OCI-M1 (cell line): ENCODE data around the gene SCN1A.
"Not testable (repeated sequence)": the region's sequence is repeated elsewhere in the genome, so short reads cannot be mapped to it uniquely, and the experiment has no call there.

Source experiments
- DNase-seq: peaks from one replicate; lab custom pipeline; 2025; lab: John Stamatoyannopoulos, UW

The SCN1A gene

GRCh38 chr2:166081131-166081632, 46.6 kb downstream of the SCN1A start:
- peak; percentile 16 for DNase-seq

GRCh38 chr2:166074430-166074829, 53.4 kb downstream of the SCN1A start:
- DNase-seq = no peak

- no peak for DNase-seq
Measured at GRCh38 chr2:166074011-166074410, 53.8 kb downstream of the SCN1A start.

- peak; percentile 20 for DNase-seq
Measured at GRCh38 chr2:166070231-166070630, 57.6 kb downstream of the SCN1A start.

- DNase-seq = no peak
Measured at GRCh38 chr2:166068981-166069380, 58.8 kb downstream of the SCN1A start.

GRCh38 chr2:166067229-166067628, 60.6 kb downstream of the SCN1A start:
- peak; percentile 13 for DNase-seq

- no peak for DNase-seq
Measured at GRCh38 chr2:166060191-166060590, 67.6 kb downstream of the SCN1A start.

DNA sequence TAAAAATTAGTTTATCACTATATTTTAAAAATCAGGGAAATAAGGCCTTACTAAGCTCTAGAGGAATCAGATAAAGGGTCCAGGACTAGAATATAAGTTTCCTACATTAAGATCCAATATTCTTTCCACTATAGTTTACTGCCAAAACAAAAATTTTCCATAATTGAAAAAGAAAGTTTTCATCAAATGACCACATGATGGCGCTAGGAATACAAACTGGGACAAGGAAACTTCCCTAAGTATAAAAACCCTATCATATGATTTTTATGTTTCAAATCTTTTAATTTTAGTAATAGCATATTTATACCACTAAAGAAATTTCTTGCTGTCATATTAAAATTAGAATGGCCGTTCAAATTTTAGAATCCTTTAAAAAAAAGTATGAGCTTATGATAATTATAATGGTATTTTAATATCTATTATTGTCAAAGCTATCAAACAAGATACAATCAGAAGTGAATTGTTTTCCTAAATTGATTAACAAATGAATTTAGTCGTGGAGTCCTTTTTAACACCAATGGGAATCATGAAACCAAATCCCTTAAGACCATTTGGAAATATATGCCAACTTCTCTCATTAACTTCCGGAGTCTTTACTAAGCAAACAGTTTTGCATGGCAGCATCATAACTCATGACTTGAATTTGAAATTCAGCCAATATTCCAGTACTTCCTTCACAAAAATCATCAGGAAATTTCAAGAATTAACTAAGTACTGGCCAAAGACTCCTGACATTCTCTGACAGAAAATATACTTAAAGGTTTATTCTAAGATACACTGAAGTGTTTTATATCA, 70.3 kb downstream of the SCN1A start:
- peak; percentile 65 for DNase-seq

DNA sequence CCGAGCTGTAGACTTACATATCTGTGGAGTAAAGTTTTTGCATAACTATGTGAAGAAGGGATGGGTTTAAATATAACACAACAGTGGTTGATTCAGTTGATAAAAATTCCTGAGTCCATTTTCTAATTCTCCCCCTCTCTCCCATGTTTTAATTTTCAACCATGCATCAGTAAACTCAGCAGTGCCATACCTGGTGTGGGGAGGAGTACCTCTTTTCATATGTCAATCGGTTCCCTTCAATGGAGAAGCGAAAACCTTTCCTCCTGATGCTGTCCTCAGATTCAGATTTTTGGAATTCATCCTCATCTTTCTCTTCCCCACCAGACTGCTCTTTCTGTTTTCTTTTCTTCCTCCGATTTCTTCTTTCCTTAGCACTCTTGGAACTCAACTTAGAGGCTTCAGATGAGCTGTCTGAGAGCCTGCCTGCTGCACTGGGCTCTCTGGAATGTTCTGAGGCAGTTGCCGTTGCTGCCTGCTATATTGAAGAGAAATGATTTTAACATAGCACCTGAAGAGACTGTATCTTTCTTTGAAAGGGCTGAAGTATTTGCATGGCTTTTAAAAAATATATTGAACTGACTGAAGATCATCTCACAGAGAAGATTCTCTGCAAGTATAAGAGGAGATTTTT, 82.9 kb downstream of the SCN1A start:
- DNase-seq = no peak

DNA sequence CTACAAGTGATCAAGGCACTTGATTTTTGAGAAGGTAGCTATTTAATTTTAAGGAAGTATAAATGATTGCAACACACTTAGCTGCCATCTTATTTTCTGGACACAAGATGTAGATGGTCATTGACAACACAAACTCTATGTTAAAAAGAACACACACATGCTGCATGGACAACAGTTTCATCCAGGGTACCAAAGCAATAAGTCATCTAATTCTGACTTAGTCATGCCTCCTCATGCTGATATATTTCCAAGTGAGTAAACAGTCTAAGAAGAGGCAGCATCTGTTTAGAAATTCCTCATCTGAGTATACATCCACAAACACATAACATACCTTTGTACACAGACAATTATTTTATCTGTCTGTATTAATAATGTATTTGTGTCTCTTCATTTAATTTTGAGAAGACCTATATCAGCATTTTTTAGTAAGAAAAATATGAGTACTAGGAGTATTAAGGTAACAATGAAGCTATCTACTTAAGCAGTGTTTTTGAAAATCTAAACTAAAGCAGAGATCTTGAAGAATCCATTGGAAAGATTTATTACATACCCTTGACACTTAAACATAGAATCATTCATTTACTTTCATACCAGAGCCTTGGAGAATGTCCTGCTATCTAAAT, 84.9 kb downstream of the SCN1A start:
- DNase-seq = no peak

- DNase-seq = no peak
Measured at GRCh38 chr2:166042356-166042755, 85.5 kb downstream of the SCN1A start.

GRCh38 chr2:166041613-166042012, 86.2 kb downstream of the SCN1A start:
- no peak for DNase-seq

GRCh38 chr2:166032361-166032760, 95.5 kb downstream of the SCN1A start:
- DNase-seq = no peak

DNA sequence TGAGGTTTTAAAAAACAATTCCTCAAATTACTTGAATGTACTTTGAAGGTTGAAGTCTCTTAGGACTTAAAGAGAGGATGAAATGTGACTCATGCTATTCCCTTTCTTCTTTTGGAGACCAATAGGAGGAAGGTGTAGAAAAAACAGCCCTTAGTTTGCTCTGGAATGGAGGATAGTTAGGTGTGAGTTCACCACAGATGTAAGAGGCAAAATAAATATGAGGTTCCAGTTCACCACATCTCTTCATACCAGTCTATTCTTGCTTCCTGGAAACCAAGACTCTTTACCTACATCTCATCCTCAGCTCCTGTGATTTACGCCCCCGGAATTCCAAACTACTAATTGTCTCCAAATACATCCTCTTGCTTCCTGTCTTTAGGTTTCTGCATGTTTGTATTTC, 96.8 kb downstream of the SCN1A start:
- DNase-seq = no peak

- DNase-seq = no peak
Measured at GRCh38 chr2:166025313-166025712, 102.5 kb downstream of the SCN1A start.

DNA sequence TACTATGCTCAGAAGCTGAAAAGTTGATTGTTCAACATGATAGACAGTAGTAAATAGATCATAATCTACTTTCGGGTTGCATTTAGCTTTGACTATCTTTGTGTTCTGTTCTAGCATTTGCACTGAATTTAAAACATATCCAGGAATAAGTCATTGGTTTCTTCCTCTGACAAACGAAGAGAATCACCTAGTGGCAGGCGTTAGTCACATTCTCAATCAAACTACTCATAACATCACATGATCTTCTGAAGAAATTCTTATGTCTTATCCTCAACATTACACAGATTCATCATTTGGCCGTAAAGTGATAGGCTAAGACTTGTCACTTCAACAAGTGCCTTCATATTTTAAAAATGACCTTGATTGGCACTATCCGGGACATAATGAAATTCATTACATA, 110.6 kb downstream of the SCN1A start:
- no peak for DNase-seq

DNA sequence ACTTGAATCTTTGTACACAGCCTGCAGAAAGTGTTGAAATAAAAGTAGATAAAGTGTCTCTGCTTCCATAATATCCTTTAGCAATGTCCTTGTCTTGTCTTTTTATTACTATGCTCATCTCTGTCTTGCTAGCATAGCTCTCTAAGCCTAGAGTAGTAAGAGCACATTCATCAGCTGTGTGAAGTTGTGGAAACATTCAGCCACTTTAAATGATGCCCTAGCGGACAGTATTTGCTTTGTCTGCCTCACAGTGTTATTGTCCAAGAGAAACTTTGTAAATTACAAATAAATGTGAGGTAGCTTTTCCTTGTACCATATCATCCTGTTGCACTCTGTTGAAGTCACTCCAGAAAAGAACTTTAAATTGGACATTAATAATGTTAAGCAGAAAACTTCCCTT, 113.9 kb downstream of the SCN1A start:
- DNase-seq = peak; percentile 40

DNA sequence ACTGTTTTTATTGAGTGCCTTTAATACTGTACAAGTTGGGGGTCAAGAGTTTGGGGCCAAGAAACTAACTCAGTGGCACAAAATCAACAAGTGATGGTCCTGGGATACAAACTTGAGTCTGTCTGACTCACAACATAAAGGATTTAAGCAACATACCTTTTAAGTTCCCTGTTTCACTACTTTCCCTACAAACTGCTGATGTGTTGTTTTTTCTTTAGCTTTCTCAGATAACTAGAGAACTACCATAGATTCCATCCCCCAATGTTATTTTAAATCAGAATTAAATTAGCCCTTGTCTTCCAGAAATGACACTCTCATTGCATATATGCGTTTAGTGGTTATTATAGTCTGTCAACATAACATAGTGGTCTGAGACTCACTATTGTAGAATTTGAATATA, 116.2 kb downstream of the SCN1A start:
- DNase-seq = no peak

DNA sequence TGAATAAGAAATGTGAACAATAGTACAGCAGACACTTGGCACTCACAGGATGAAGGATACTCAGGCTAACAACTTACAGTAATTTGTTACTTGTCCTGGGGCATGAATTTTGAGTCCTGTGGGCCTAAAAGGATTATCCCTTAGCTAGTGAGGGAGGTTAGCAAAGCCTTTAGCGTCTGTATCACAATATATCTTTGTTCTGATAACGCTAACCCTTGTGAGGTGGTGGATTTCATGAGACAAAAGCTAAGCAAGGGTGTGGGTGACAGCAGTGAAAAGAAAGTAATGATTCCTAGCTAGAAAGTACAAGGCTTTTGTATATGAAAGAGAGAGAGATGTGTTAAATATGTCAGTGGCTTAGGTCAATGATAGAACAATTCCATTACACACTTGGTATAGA, 127.4 kb downstream of the SCN1A start:
- no peak for DNase-seq

DNA sequence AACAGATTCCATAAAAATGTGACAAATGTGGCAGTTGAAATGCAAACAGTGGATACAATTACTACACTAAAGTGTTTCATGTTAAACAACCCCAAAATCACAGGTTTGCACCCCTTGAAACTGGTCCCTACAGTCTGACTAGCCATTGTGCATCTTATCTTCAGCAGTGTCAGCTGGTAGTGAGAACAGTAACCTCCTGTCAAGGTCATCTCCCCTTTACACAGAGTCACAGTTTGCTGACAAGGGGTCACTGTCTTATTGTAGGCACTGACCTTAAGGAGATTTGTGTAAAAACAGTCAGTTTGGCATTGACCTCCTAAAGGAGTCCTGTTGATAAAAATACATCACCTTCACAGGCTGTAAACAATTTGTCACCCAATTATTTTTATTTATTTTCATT, 137.0 kb downstream of the SCN1A start:
- DNase-seq = no peak

DNA sequence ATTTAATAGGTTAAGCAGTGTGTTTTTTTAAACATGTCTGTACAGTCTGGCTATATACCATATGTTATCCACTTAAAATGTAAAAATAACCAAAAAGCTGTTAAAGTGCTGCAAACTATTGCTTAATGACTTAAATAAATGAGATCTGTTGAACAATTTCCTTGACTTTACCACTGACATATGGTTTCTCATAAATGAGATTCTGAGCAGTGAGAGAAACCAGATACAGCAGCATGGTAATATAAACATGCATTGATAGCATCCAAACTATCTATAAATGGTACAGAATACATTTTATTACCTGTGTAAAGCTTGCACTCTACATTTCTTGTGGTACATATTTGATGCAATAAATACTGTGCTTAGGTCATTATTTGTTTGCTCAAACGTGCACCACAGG, 138.0 kb downstream of the SCN1A start:
- DNase-seq = no peak

- no peak for DNase-seq
Measured at GRCh38 chr2:165985120-165985519, 142.7 kb downstream of the SCN1A start.

DNA sequence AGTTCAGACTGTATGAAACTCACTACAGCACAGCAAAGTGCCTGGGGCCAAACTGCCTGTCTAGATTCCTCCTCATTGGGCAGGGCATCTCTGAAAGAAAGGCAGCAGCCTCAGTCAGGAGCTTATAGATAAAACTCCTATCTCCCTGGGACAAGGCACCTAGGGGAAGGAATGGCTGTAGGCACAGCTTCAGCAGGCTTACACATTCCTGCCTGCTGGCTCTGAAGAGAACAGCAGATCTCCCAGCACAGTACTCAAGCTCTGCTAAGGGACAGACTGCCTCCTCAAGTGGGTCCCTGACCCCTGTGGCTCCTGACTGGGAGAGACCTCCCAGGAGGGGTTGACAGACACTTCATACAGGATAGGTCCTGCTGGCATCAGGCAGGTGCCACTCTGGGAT, 155.7 kb downstream of the SCN1A start:
- not testable (repeated sequence) for DNase-seq
